ENCODE results near the gene ULBP2.
"Not testable (repeated sequence)": the region's sequence is repeated elsewhere in the genome, so short reads cannot be mapped to it uniquely, and the experiment has no call there.

DNA sequence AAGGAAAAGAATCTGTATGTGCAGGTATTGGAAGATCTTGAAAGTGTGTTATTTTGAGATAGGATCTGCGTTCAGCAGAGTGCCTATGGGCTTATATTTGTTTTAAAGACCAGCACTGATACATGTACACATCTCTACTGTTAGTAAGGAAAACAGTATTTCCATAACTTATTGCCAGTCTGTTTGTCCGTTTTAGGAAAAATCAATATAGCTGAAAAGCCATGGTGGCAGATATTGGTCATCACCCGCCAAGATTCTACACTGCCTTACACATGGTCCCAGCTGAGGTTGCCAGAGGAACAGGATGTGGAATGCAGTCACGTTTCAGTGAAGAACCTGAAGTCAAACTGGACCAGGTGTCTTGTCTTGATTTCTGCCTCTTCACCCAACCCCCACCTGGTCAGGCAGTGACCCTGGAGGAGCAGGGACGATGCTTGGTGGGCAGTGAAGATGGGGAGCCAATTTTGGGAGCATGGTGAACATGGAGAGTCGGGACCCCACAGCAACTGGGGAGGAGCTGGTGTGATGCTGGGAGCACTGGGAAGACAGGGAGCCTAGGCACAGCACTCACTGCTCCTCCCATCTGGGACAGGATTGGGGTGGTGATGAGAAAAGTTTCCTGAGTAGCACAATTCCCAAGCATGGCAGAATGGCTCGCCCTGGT is 14.0 kb downstream of the ULBP2 start:
- TF ChIP-seq, protein P1, sequence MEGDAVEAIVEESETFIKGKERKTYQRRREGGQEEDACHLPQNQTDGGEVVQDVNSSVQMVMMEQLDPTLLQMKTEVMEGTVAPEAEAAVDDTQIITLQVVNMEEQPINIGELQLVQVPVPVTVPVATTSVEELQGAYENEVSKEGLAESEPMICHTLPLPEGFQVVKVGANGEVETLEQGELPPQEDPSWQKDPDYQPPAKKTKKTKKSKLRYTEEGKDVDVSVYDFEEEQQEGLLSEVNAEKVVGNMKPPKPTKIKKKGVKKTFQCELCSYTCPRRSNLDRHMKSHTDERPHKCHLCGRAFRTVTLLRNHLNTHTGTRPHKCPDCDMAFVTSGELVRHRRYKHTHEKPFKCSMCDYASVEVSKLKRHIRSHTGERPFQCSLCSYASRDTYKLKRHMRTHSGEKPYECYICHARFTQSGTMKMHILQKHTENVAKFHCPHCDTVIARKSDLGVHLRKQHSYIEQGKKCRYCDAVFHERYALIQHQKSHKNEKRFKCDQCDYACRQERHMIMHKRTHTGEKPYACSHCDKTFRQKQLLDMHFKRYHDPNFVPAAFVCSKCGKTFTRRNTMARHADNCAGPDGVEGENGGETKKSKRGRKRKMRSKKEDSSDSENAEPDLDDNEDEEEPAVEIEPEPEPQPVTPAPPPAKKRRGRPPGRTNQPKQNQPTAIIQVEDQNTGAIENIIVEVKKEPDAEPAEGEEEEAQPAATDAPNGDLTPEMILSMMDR (IDR thresholded peaks at IDR 0.05), result not testable (repeated sequence)
- TF ChIP-seq REST (IDR thresholded peaks at IDR 0.05); NPAS2 (CRISPR knock-in tag; IDR thresholded peaks at IDR 0.05; ENCODE audit: borderline replicate concordance); MAX (IDR thresholded peaks at IDR 0.05); FOSB (CRISPR knock-in tag; IDR thresholded peaks at IDR 0.05); POLR2A (IDR thresholded peaks at IDR 0.05; ENCODE audit: low read length); BCL3 (IDR thresholded peaks at IDR 0.05); RAD21 (conservative IDR thresholded peaks at IDR 0.05 in 1 of 2, IDR thresholded peaks at IDR 0.05 in 1 of 2); MAFK (IDR thresholded peaks at IDR 0.05; ENCODE audit: partially characterized antibody): not testable (repeated sequence)
- TF ChIP-seq, protein P2, sequence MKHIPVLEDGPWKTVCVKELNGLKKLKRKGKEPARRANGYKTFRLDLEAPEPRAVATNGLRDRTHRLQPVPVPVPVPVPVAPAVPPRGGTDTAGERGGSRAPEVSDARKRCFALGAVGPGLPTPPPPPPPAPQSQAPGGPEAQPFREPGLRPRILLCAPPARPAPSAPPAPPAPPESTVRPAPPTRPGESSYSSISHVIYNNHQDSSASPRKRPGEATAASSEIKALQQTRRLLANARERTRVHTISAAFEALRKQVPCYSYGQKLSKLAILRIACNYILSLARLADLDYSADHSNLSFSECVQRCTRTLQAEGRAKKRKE (CRISPR knock-in tag; IDR thresholded peaks at IDR 0.05; ENCODE audit: low read depth), result not testable (repeated sequence)
